Measurements from ENCODE around the gene BCAR1.

BCAR1 gene

DNA sequence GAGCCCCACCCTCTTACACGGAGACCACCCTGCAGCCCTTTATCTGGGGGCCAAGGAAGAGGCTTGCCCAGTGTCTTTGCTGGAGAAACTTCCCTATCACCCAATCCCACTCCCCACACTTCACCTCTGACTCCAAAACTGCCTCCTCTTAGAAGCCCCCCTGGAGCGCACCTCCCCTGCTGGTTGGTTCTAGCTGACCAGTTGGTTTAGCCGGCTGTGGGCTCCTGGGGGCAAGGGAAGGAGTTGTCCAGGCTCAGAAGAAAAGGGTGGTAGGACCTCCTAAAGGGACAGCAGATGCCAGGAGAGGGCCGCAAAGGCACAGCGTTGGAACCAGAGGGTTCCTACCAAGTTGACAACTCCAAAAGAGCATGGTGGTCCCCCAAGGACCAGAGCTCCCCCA, 2.0 kb downstream of the BCAR1 start:
- H3K79me2 ChIP-seq (ENCODE audit: control insufficient read depth, insufficient read depth, low read length): peaks cover 74% of the 10 kb centered on the region
- peak overlapping the region; percentile 82 for H3K23ac ChIP-seq (ENCODE audit: low read length)
- no peak overlapping the region for H2BK5ac ChIP-seq (ENCODE audit: low read length)
- no peak for DNase-seq
- H3K27ac ChIP-seq (ENCODE audit: low read depth, low read length): no peak overlapping the region
- H2BK120ac ChIP-seq (ENCODE audit: low read depth, low read length): no peak overlapping the region
- no peak overlapping the region for H3K4me3 ChIP-seq (ENCODE audit: low read length)
- H4K8ac ChIP-seq (ENCODE audit: low read depth, low read length): no peak overlapping the region
- H3K27me3 ChIP-seq (ENCODE audit: insufficient read depth, low read length, poor library complexity): no peaks in the 10 kb centered on the region
- H3K4me2 ChIP-seq (ENCODE audit: low read length): peak overlapping the region; percentile 3
- peaks cover 21% of the 10 kb centered on the region for H3K79me1 ChIP-seq (ENCODE audit: low read length)
- H3K56ac ChIP-seq (ENCODE audit: low read length): peak overlapping the region; percentile 70
- no peaks in the 10 kb centered on the region for H3K36me3 ChIP-seq (ENCODE audit: control insufficient read depth, insufficient read depth, low read length)
- H2AK5ac ChIP-seq (ENCODE audit: low read length): no peak overlapping the region
- no CpG with 5 or more reads among the region's 5 CpGs for WGBS (ENCODE audit: extremely low coverage, insufficient coverage, low lambda C conversion rate)
- no peak overlapping the region for H4K5ac ChIP-seq (ENCODE audit: low read length)
- peak overlapping the region; percentile 41 for H3K9ac ChIP-seq (ENCODE audit: low read length)
- no peak overlapping the region for H3K18ac ChIP-seq (ENCODE audit: low read length)
- peaks cover 38% of the 10 kb centered on the region for H3K4me1 ChIP-seq (ENCODE audit: control insufficient read depth, low read depth, low read length)
- no peak overlapping the region for H3K4ac ChIP-seq (ENCODE audit: low read depth, low read length)
- no peak overlapping the region for H2BK15ac ChIP-seq (replicated peaks; ENCODE audit: low read depth)

DNA sequence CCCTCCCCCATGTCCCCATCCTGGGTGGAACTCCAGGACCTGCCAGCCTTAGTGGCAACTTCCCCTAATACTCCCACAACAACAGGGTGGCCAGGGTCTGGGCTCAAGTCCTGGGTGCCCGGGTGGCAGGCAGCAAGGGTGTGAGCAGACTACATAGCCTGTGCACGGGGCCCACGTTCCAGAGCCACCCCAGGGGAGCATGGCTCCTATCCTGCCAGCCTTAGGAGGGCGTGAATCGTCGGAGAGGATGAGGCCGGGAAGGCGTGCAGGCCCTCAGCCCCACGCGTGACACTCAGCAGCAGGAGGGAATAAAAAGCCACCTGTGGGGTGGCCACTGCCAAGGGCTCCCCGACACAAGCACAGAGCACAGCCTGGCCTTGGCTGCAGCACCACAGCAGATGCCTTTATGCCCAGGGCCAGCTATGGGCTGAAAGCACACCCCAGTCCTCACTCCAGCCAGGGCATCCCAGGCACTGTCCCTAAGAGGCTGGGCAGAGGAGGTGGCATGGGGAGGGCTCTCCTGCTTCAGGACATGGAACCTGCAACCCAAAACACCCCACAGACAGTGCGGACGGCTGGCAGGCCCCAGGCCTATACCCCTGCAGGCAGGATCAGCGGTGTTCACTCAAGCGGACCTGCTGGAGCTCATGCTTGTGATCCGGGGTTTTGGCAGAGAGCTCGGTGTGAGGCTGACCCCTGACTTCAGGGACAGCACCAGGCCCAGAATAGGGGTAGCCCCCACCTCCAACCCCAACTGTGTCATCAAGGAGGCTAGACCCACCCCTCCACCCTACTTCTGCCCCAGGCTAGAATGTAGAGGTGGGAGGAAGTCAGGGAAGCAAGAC, 2.7 kb downstream of the BCAR1 start:
- no peak overlapping the region for H2BK120ac ChIP-seq (ENCODE audit: low read depth, low read length)
- H3K79me1 ChIP-seq (ENCODE audit: low read length): peaks cover 26% of the 10 kb centered on the region
- no CpG with 5 or more reads among the region's 17 CpGs for WGBS (ENCODE audit: extremely low coverage, insufficient coverage, low lambda C conversion rate)
- H3K4me1 ChIP-seq (ENCODE audit: control insufficient read depth, low read depth, low read length): peaks cover 34% of the 10 kb centered on the region
- no peaks in the 10 kb centered on the region for H3K27me3 ChIP-seq (ENCODE audit: insufficient read depth, low read length, poor library complexity)
- H3K9ac ChIP-seq (ENCODE audit: low read length): peak overlapping the region; percentile 41
- peak overlapping the region; percentile 70 for H3K23ac ChIP-seq (ENCODE audit: low read length)
- H3K36me3 ChIP-seq (ENCODE audit: control insufficient read depth, insufficient read depth, low read length): no peaks in the 10 kb centered on the region
- H2AK5ac ChIP-seq (ENCODE audit: low read length): no peak overlapping the region
- H4K5ac ChIP-seq (ENCODE audit: low read length): no peak overlapping the region
- H2BK15ac ChIP-seq (replicated peaks; ENCODE audit: low read depth): no peak overlapping the region
- peak overlapping the region; percentile 70 for H3K56ac ChIP-seq (ENCODE audit: low read length)
- H3K18ac ChIP-seq (ENCODE audit: low read length): no peak overlapping the region
- no peak for DNase-seq
- H3K27ac ChIP-seq (ENCODE audit: low read depth, low read length): no peak overlapping the region
- H4K8ac ChIP-seq (ENCODE audit: low read depth, low read length): no peak overlapping the region
- H3K79me2 ChIP-seq (ENCODE audit: control insufficient read depth, insufficient read depth, low read length): peaks cover 79% of the 10 kb centered on the region
- H3K4me2 ChIP-seq (ENCODE audit: low read length): no peak overlapping the region
- no peak overlapping the region for H3K4me3 ChIP-seq (ENCODE audit: low read length)
- peak overlapping the region; percentile 22 for H2BK5ac ChIP-seq (ENCODE audit: low read length)
- no peak overlapping the region for H3K4ac ChIP-seq (ENCODE audit: low read depth, low read length)

DNA sequence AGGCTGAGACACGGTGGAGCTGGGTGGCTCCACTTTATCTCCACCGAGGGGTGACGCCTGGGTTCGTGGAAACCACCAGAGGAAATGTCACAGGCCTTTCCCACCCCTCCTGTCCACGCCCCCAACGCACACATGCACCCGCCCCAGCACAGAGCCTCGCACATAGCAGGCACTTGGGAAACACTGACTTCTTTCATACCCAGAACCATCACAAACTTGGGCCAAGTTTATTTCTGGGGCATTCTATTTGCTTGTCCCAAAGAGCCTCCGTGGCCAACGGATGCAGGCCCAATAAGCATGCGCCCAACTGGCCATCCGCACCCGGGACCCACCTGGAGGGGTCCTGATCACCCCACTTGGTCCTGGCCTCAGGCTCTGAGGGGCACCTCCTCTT, 3.3 kb downstream of the BCAR1 start:
- Histone ChIP-seq H4K8ac (ENCODE audit: low read depth, low read length) (no peak overlapping the region), H3K4ac (ENCODE audit: low read depth, low read length) (no peak overlapping the region), H3K36me3 (ENCODE audit: control insufficient read depth, insufficient read depth, low read length) (no peaks in the 10 kb centered on the region), H3K4me3 (ENCODE audit: low read length) (no peak overlapping the region), H2BK15ac (replicated peaks; ENCODE audit: low read depth) (no peak overlapping the region), H3K56ac (ENCODE audit: low read length) (peak overlapping the region; percentile 17), H3K9ac (ENCODE audit: low read length) (peak overlapping the region; percentile 5), H3K23ac (ENCODE audit: low read length) (no peak overlapping the region), H2BK5ac (ENCODE audit: low read length) (no peak overlapping the region), H3K4me2 (ENCODE audit: low read length) (no peak overlapping the region), H3K27me3 (ENCODE audit: insufficient read depth, low read length, poor library complexity) (no peaks in the 10 kb centered on the region), H2AK5ac (ENCODE audit: low read length) (no peak overlapping the region), H3K79me2 (ENCODE audit: control insufficient read depth, insufficient read depth, low read length) (peaks cover 85% of the 10 kb centered on the region), H3K4me1 (ENCODE audit: control insufficient read depth, low read depth, low read length) (peaks cover 30% of the 10 kb centered on the region), H3K18ac (ENCODE audit: low read length) (no peak overlapping the region), H3K27ac (ENCODE audit: low read depth, low read length) (no peak overlapping the region), H2BK120ac (ENCODE audit: low read depth, low read length) (no peak overlapping the region), H4K5ac (ENCODE audit: low read length) (no peak overlapping the region), H3K79me1 (ENCODE audit: low read length) (peaks cover 30% of the 10 kb centered on the region)
- DNase-seq: no peak
- no CpG with 5 or more reads among the region's 13 CpGs for WGBS (ENCODE audit: extremely low coverage, insufficient coverage, low lambda C conversion rate)

DNA sequence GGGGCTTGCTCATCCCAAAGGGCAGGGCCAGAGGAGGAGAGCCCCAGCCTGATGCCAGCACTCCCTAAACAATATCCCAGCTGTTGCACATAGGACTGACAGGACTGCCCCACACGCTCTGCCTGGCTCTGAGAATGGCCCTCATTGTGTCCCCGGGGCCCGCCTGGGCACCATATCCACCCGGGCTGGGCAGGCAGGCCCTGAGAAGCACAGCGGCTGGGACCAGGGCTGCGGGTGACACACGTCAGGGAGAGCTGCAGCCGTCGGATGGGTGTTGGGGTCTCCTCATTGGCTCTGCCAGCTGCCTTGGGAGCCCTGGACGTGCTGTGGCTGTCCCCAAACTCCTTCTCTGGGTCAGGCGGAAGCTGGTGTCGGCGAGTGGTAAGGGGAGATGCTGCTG, 4.2 kb downstream of the BCAR1 start:
- Histone ChIP-seq H3K27ac (ENCODE audit: low read depth, low read length) (peak overlapping the region; percentile 68), H2AK5ac (ENCODE audit: low read length) (no peak overlapping the region), H3K79me2 (ENCODE audit: control insufficient read depth, insufficient read depth, low read length) (peaks cover 85% of the 10 kb centered on the region), H3K4me3 (ENCODE audit: low read length) (no peak overlapping the region), H3K79me1 (ENCODE audit: low read length) (peaks cover 30% of the 10 kb centered on the region), H2BK15ac (replicated peaks; ENCODE audit: low read depth) (no peak overlapping the region), H3K23ac (ENCODE audit: low read length) (no peak overlapping the region), H2BK120ac (ENCODE audit: low read depth, low read length) (no peak overlapping the region), H3K9ac (ENCODE audit: low read length) (peak overlapping the region; percentile 22), H3K56ac (ENCODE audit: low read length) (peak overlapping the region; percentile 17), H4K5ac (ENCODE audit: low read length) (no peak overlapping the region), H3K27me3 (ENCODE audit: insufficient read depth, low read length, poor library complexity) (no peaks in the 10 kb centered on the region), H3K4me1 (ENCODE audit: control insufficient read depth, low read depth, low read length) (peaks cover 23% of the 10 kb centered on the region), H3K18ac (ENCODE audit: low read length) (no peak overlapping the region), H3K4ac (ENCODE audit: low read depth, low read length) (no peak overlapping the region), H4K8ac (ENCODE audit: low read depth, low read length) (no peak overlapping the region), H3K4me2 (ENCODE audit: low read length) (no peak overlapping the region), H2BK5ac (ENCODE audit: low read length) (no peak overlapping the region), H3K36me3 (ENCODE audit: control insufficient read depth, insufficient read depth, low read length) (peaks cover 2% of the 10 kb centered on the region)
- DNase-seq: no peak
- no CpG with 5 or more reads among the region's 13 CpGs for WGBS (ENCODE audit: extremely low coverage, insufficient coverage, low lambda C conversion rate)

DNA sequence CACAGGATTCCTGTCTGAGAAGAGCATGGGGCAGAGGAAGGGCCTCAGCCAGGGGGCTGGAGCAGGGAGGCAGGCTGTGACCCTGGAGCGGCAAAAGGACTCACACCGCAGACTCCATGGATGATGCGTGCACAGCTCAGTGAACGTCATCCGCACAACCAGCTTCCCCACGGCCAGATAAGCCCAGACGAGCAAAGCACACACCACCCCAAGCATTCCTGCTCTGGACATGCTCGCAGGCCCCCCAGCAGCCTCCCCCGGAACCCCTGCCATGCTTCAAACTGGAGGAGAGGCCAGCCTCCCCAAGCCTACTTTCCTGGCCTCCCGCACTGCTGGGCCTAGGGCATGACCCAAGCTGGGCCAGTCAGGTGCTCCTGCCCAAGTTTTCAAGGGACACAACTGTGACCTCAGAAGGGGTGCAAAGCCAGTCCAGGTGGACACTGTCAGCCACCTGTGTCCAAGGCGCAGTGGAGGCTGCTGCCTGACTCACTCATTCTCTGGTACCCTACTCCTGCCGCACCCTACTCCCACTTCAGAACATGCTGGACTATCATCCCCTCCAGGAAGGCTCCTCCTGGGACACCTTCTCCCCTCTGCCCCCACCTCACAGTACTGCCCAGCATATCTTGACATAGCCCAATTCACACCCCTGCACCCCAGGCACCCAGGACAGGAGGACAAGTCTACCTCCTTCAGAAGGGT, 4.8 kb downstream of the BCAR1 start:
- peaks cover 2% of the 10 kb centered on the region for H3K36me3 ChIP-seq (ENCODE audit: control insufficient read depth, insufficient read depth, low read length)
- H2AK5ac ChIP-seq (ENCODE audit: low read length): no peak overlapping the region
- no peak overlapping the region for H3K4ac ChIP-seq (ENCODE audit: low read depth, low read length)
- no CpG with 5 or more reads among the region's 12 CpGs for WGBS (ENCODE audit: extremely low coverage, insufficient coverage, low lambda C conversion rate)
- H3K4me1 ChIP-seq (ENCODE audit: control insufficient read depth, low read depth, low read length): peaks cover 18% of the 10 kb centered on the region
- H3K27ac ChIP-seq (ENCODE audit: low read depth, low read length): peak overlapping the region; percentile 68
- H3K9ac ChIP-seq (ENCODE audit: low read length): peak overlapping the region; percentile 22
- no peak overlapping the region for H2BK120ac ChIP-seq (ENCODE audit: low read depth, low read length)
- peak overlapping the region; percentile 40 for H2BK5ac ChIP-seq (ENCODE audit: low read length)
- no peak overlapping the region for H3K4me2 ChIP-seq (ENCODE audit: low read length)
- H3K18ac ChIP-seq (ENCODE audit: low read length): no peak overlapping the region
- no peak overlapping the region for H3K23ac ChIP-seq (ENCODE audit: low read length)
- H3K56ac ChIP-seq (ENCODE audit: low read length): peak overlapping the region; percentile 47
- H4K5ac ChIP-seq (ENCODE audit: low read length): no peak overlapping the region
- H3K4me3 ChIP-seq (ENCODE audit: low read length): no peak overlapping the region
- no peaks in the 10 kb centered on the region for H3K27me3 ChIP-seq (ENCODE audit: insufficient read depth, low read length, poor library complexity)
- DNase-seq: no peak
- peaks cover 88% of the 10 kb centered on the region for H3K79me2 ChIP-seq (ENCODE audit: control insufficient read depth, insufficient read depth, low read length)
- no peak overlapping the region for H4K8ac ChIP-seq (ENCODE audit: low read depth, low read length)
- no peak overlapping the region for H2BK15ac ChIP-seq (replicated peaks; ENCODE audit: low read depth)
- peaks cover 29% of the 10 kb centered on the region for H3K79me1 ChIP-seq (ENCODE audit: low read length)
